T-cell (primary cell): ENCODE data around the gene TMC1. TPM values are rescaled to one million over a fixed set of nuclear protein-coding genes. Genes with fewer than 3 reads are reported as not detected.

Source experiments
- ATAC-seq, 4 experiments: fragments of 200-7000 bp in 3 of 4; fragments of 150-1000 bp in 1 of 4; cut with Tn5 transposase; replicated peaks in 1 of 4; 1 replicate in 3 of 4; 2 replicates in 1 of 4; pipeline ENCODE4 v1.10.0; 2021; ENCODE audit warnings: moderate library complexity in 3 of 4, mild to moderate bottlenecking in 2 of 4, moderate number of reproducible peaks in 1 of 4
- CTCF ChIA-PET, 2 donors: fragments of 300-600 bp; sonication (Branson Sonifier 250); formaldehyde crosslinking; loops; one replicate each; lab custom pipeline; 2022; ENCODE audit warnings: antibody characterized with exemption in 2 of 2; lab: Charles Lee
- POLR2A ChIA-PET, 2 donors: fragments of 300-600 bp; sonication (Branson Sonifier 250); formaldehyde crosslinking; loops; one replicate each; lab custom pipeline; 2022; ENCODE audit warnings: antibody characterized with exemption in 2 of 2; lab: Charles Lee
- DNase-seq, 35 experiments: peaks; one replicate each; pipeline versions ENCODE4 v3.0.0 to v3.0.0-alpha.2; 2013 to 2023
- H3K27ac ChIP-seq: one replicate; pipeline ENCODE4 v1.5.1; 2013; ENCODE audit warnings: low read length
- H3K27me3 ChIP-seq, 2 experiments: replicated peaks in 1 of 2; 1 replicate in 1 of 2; 2 replicates in 1 of 2; pipeline versions ENCODE4 v1.6.1 to v1.7.0; 2013; ENCODE audit warnings: low read length in 1 of 2, mixed read lengths in 1 of 2; ENCODE audit not compliant: control insufficient read depth in 2 of 2, insufficient read depth in 2 of 2; ENCODE audit errors: extremely low read depth in 1 of 2
- H3K36me3 ChIP-seq, 2 donors: 1 replicate in 1 of 2; 2 replicates in 1 of 2; pipeline versions ENCODE4 v1.6.1 to v1.7.0; 2013; ENCODE audit warnings: low read length in 1 of 2; ENCODE audit not compliant: control insufficient read depth in 2 of 2, insufficient read depth in 1 of 2; ENCODE audit errors: extremely low read depth in 1 of 2
- H3K4me1 ChIP-seq, 2 experiments: 1 replicate in 1 of 2; 2 replicates in 1 of 2; pipeline versions ENCODE4 v1.6.1 to v1.7.0; 2013; ENCODE audit warnings: low read length in 2 of 2, mixed read lengths in 1 of 2; ENCODE audit not compliant: insufficient read depth in 2 of 2, control insufficient read depth in 1 of 2; ENCODE audit errors: extremely low read depth in 1 of 2
- H3K4me3 ChIP-seq, 2 donors: 1 replicate in 1 of 2; 2 replicates in 1 of 2; pipeline versions ENCODE4 v1.5.1 to v1.7.0; 2013; ENCODE audit warnings: mild to moderate bottlenecking in 2 of 2, low read length in 1 of 2, moderate library complexity in 1 of 2; ENCODE audit not compliant: control insufficient read depth in 1 of 2; ENCODE audit errors: extremely low read depth in 1 of 2
- H3K9me3 ChIP-seq: 2 replicates; pipeline ENCODE4 v1.7.0; 2013
- H3K27ac Mint-ChIP-seq, 2 donors: one replicate each; pipeline ENCODE4 v1.8.0; 2020 to 2021; ENCODE audit warnings: mild to moderate bottlenecking in 2 of 2, mixed read lengths in 2 of 2
- H3K27me3 Mint-ChIP-seq, 2 donors: one replicate each; pipeline ENCODE4 v1.8.0; 2021 to 2022; ENCODE audit warnings: mixed read lengths in 2 of 2
- H3K36me3 Mint-ChIP-seq: one replicate; pipeline ENCODE4 v1.8.0; 2021; ENCODE audit warnings: mixed read lengths
- H3K4me1 Mint-ChIP-seq, 3 donors: one replicate each; pipeline ENCODE4 v1.8.0; 2020 to 2022; ENCODE audit warnings: mixed read lengths in 3 of 3, mild to moderate bottlenecking in 1 of 3
- H3K4me3 Mint-ChIP-seq, 3 donors: one replicate each; pipeline ENCODE4 v1.8.0; 2020 to 2022; ENCODE audit warnings: mild to moderate bottlenecking in 3 of 3, mixed read lengths in 3 of 3, moderate library complexity in 3 of 3
- H3K9me3 Mint-ChIP-seq, 3 donors: one replicate each; pipeline ENCODE4 v1.8.0; 2020 to 2022; ENCODE audit warnings: mixed read lengths in 3 of 3
- WGBS: methylation state at CpG from one replicate; pipeline ENCODE4 v1.1.5; 2013; ENCODE audit warnings: missing lambda C conversion rate; ENCODE audit not compliant: insufficient coverage; 5-methylcytosine and 5-hydroxymethylcytosine counted together
- total RNA-seq, 35 experiments: library from RNA in 6 of 35; stranded (reverse) in 6 of 35; fragments of 120-200 nt in 1 of 35; gene quantifications; one replicate each; pipeline versions ENCODE4 v1.2.1 to v1.2.4 and lab custom pipeline; 2013 to 2026

TMC1 gene
- total RNA-seq, 5 donors from 2014 or later (not counting 1 experiment from before 2014, with no cell fraction given) = not detected

GRCh38 chr9:72734631-72735030 is 213.2 kb downstream of the TMC1 start:
- H3K4me1 ChIP-seq = no peaks in the 10 kb centered on the region
- DNase-seq (no peak), ATAC-seq (no peak)
- H3K4me3 ChIP-seq = no peak overlapping the region
- ChIA-PET CTCF (no interaction called here), POLR2A (no interaction called here)
- no peak overlapping the region for H3K4me3 Mint-ChIP-seq
- no CpG with 5 or more reads among the region's 1 CpG for WGBS
- no peak overlapping the region for H3K27ac Mint-ChIP-seq
- no peaks in the 10 kb centered on the region for H3K9me3 Mint-ChIP-seq
- H3K36me3 ChIP-seq = no peaks in the 10 kb centered on the region
- H3K27me3 ChIP-seq = no peaks in the 10 kb centered on the region
- no peak overlapping the region for H3K27ac ChIP-seq
- no peaks in the 10 kb centered on the region for H3K36me3 Mint-ChIP-seq
- no peaks in the 10 kb centered on the region for H3K4me1 Mint-ChIP-seq
- H3K9me3 ChIP-seq = no peaks in the 10 kb centered on the region
- peaks cover 5 to 6% of the 10 kb centered on the region in 2 donors for H3K27me3 Mint-ChIP-seq

GRCh38 chr9:72743836-72744235 is 222.4 kb downstream of the TMC1 start:
- POLR2A ChIA-PET = interaction anchor here in 1 of 2 donors (0.7 kb wide), 2 partner anchors 10 to 31 kb away, joined by 4 to 9 read pairs; no protein-coding TSS in a partner anchor
- Histone ChIP-seq H3K27me3 (no peaks in the 10 kb centered on the region), H3K9me3 (no peaks in the 10 kb centered on the region), H3K4me1 (no peaks in the 10 kb centered on the region), H3K27ac (no peak overlapping the region), H3K4me3 (no peak overlapping the region), H3K36me3 (no peaks in the 10 kb centered on the region)
- peaks cover 3 to 4% of the 10 kb centered on the region in 2 donors for H3K27me3 Mint-ChIP-seq
- ATAC-seq = no peak
- CTCF ChIA-PET = no interaction called here
- H3K9me3 Mint-ChIP-seq = no peaks in the 10 kb centered on the region
- H3K36me3 Mint-ChIP-seq = no peaks in the 10 kb centered on the region
- no CpG with 5 or more reads among the region's 4 CpGs for WGBS
- no peak for DNase-seq
- no peaks in the 10 kb centered on the region for H3K4me1 Mint-ChIP-seq
- H3K27ac Mint-ChIP-seq = no peak overlapping the region
- H3K4me3 Mint-ChIP-seq = no peak overlapping the region

GRCh38 chr9:72749276-72749675 is 227.9 kb downstream of the TMC1 start:
- Histone ChIP-seq H3K4me1 (no peaks in the 10 kb centered on the region), H3K27ac (no peak overlapping the region), H3K4me3 (no peak overlapping the region), H3K9me3 (no peaks in the 10 kb centered on the region), H3K27me3 (no peaks in the 10 kb centered on the region), H3K36me3 (no peaks in the 10 kb centered on the region)
- ChIA-PET POLR2A (no interaction called here), CTCF (no interaction called here)
- H3K36me3 Mint-ChIP-seq = no peaks in the 10 kb centered on the region
- no peaks in the 10 kb centered on the region for H3K4me1 Mint-ChIP-seq
- DNase-seq (no peak), ATAC-seq (no peak)
- H3K9me3 Mint-ChIP-seq = no peaks in the 10 kb centered on the region
- no CpG with 5 or more reads among the region's 5 CpGs for WGBS
- H3K27me3 Mint-ChIP-seq = peaks cover 6 to 8% of the 10 kb centered on the region in 2 donors
- H3K27ac Mint-ChIP-seq = no peak overlapping the region
- no peak overlapping the region for H3K4me3 Mint-ChIP-seq

GRCh38 chr9:72751541-72751940 is 230.1 kb downstream of the TMC1 start:
- Mint-ChIP-seq H3K4me1 (no peaks in the 10 kb centered on the region), H3K4me3 (no peak overlapping the region), H3K27me3 (peaks cover 6 to 8% of the 10 kb centered on the region in 2 donors), H3K27ac (no peak overlapping the region), H3K9me3 (no peaks in the 10 kb centered on the region), H3K36me3 (no peaks in the 10 kb centered on the region)
- H3K4me3 ChIP-seq = no peak overlapping the region
- no peaks in the 10 kb centered on the region for H3K27me3 ChIP-seq
- DNase-seq = no peak
- H3K4me1 ChIP-seq = no peaks in the 10 kb centered on the region
- H3K27ac ChIP-seq = no peak overlapping the region
- H3K9me3 ChIP-seq = no peaks in the 10 kb centered on the region
- ChIA-PET POLR2A (no interaction called here), CTCF (interaction anchor here in 1 of 2 donors (0.6 kb wide), 1 partner anchor 385 kb away, joined by 3 read pairs; no protein-coding TSS in a partner anchor)
- no CpG with 5 or more reads among the region's 1 CpG for WGBS
- no peaks in the 10 kb centered on the region for H3K36me3 ChIP-seq
- ATAC-seq = no peak

- Histone ChIP-seq H3K9me3 (no peaks in the 10 kb centered on the region), H3K36me3 (no peaks in the 10 kb centered on the region), H3K4me3 (no peak overlapping the region), H3K4me1 (no peaks in the 10 kb centered on the region), H3K27ac (no peak overlapping the region), H3K27me3 (no peaks in the 10 kb centered on the region)
- Mint-ChIP-seq H3K9me3 (no peaks in the 10 kb centered on the region), H3K4me1 (no peaks in the 10 kb centered on the region), H3K4me3 (no peak overlapping the region), H3K36me3 (no peaks in the 10 kb centered on the region), H3K27me3 (peaks cover 5 to 6% of the 10 kb centered on the region in 2 donors), H3K27ac (no peak overlapping the region)
- ChIA-PET CTCF (interaction anchor here in 1 of 2 donors (0.6 to 1.3 kb wide), 2 partner anchors 11 to 457 kb away, joined by 3 to 5 read pairs; no protein-coding TSS in a partner anchor), POLR2A (no interaction called here)
- WGBS = 85% methylated on average over 7 of the region's 8 CpGs
- ATAC-seq = no peak
- no peak for DNase-seq
Observed at GRCh38 chr9:72753266-72753893, 232.0 kb downstream of the TMC1 start.

- no peak overlapping the region for H3K27ac Mint-ChIP-seq
- H3K27me3 ChIP-seq = peaks cover 0 to 2% of the 10 kb centered on the region in 2 experiments
- no peaks in the 10 kb centered on the region for H3K9me3 Mint-ChIP-seq
- H3K36me3 Mint-ChIP-seq = no peaks in the 10 kb centered on the region
- H3K27ac ChIP-seq = no peak overlapping the region
- no peak overlapping the region for H3K4me3 Mint-ChIP-seq
- ChIA-PET CTCF (no interaction called here), POLR2A (no interaction called here)
- H3K9me3 ChIP-seq = no peaks in the 10 kb centered on the region
- no peak overlapping the region for H3K4me3 ChIP-seq
- no peaks in the 10 kb centered on the region for H3K36me3 ChIP-seq
- 100% methylated on average over 1 of the region's 2 CpGs for WGBS
- no peak for ATAC-seq
- H3K4me1 Mint-ChIP-seq = no peaks in the 10 kb centered on the region
- no peaks in the 10 kb centered on the region for H3K4me1 ChIP-seq
- DNase-seq = no peak
- H3K27me3 Mint-ChIP-seq = peaks cover 5 to 8% of the 10 kb centered on the region in 2 donors
Observed at GRCh38 chr9:72755836-72756235, 234.4 kb downstream of the TMC1 start.
